Dermis blood vessel endothelial cell (primary cell): ENCODE results near the gene ANAPC4. TPM values are rescaled to one million over a fixed set of nuclear protein-coding genes. Genes with fewer than 3 reads are reported as not detected.

ENCODE experiments used
- DNase-seq: peaks from one replicate; pipeline ENCODE4 v3.0.0; 2010
- total RNA-seq: library from RNA; depleted of rRNA; stranded (reverse); fragments of >200 nt; gene quantifications from 2 replicates; pipeline ENCODE4 v1.2.3, GENCODE V29; 2014

The ANAPC4 gene
- total RNA-seq, 1 donor from 2014 or later = 22.1 TPM

- no peak for DNase-seq
Measured at GRCh38 chr4:25379591-25379990, 2.5 kb downstream of the ANAPC4 start.

GRCh38 chr4:25383647-25384046 is 6.6 kb downstream of the ANAPC4 start:
- no peak for DNase-seq

- DNase-seq = no peak
Measured at GRCh38 chr4:25386926-25387325, 9.9 kb downstream of the ANAPC4 start.

- no peak for DNase-seq
Measured at GRCh38 chr4:25397305-25397704, 20.2 kb downstream of the ANAPC4 start.

DNA sequence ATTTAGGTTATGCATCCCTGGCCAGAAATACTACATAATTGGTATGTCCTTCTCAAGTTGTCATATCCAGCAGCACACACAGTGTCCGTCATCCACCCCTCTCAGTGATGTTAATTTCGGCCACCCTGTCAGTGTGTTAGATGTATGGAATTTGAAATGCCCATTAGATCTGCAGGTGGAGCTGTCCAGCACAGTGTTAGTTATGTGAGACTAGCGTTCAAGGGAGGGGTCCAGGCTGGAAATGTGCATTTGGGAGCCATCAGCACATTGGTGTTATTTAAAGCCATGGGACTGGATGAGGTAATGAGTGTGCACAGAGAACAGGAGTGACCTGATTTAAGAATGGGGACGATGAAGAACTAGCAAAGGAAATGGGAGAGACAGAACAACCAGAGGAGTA is 22.4 kb downstream of the ANAPC4 start:
- DNase-seq = no peak

DNA sequence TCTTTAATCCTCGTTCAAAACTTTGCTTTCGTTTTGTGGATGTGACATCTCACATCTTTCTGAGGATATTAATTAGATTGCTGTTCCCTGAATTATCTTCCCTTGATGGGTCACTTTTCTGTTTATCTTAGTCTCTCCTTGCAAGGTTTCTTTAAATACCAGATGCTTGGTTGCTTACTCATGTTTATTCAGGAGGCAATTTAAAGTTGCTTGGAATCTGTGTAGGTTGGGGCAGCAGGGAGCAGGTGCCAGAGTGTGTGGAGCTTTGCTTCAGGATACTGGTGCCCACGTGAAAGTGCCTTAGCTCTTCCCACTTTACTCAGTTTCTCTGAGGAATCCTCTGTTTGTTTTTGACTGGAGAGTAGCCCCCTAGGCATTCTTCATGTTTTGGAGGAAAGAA is 24.0 kb downstream of the ANAPC4 start:
- DNase-seq = no peak

GRCh38 chr4:25402521-25402920 is 25.5 kb downstream of the ANAPC4 start:
- DNase-seq = no peak

- DNase-seq = no peak
Measured at GRCh38 chr4:25403699-25404098, 26.6 kb downstream of the ANAPC4 start.

DNA sequence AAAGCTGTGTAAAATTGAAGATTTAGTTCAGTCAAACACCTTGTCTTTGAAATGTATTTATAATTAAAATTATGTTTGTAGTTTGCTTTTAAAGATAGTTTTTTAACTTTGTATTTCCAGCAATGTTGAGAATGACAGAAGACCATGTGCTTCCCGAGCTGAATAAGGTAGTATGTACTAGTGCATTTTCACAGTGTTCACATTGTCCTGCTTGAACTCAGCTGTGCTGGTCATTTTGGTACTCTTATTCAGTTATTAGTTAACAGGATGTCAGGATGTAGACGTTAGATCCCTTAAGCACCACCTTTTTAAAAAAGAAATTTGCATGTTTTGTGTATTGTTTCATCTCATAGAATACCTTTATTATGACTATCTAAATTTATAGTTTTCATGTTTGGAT is 28.4 kb downstream of the ANAPC4 start:
- DNase-seq = no peak

GRCh38 chr4:25406081-25406692 is 29.1 kb downstream of the ANAPC4 start:
- no peak for DNase-seq

GRCh38 chr4:25410820-25411529 is 33.9 kb downstream of the ANAPC4 start:
- no peak for DNase-seq

- DNase-seq = no peak
Measured at GRCh38 chr4:25413261-25413660, 36.2 kb downstream of the ANAPC4 start.

- no peak for DNase-seq
Measured at GRCh38 chr4:25417014-25417413, 40.0 kb downstream of the ANAPC4 start.

DNA sequence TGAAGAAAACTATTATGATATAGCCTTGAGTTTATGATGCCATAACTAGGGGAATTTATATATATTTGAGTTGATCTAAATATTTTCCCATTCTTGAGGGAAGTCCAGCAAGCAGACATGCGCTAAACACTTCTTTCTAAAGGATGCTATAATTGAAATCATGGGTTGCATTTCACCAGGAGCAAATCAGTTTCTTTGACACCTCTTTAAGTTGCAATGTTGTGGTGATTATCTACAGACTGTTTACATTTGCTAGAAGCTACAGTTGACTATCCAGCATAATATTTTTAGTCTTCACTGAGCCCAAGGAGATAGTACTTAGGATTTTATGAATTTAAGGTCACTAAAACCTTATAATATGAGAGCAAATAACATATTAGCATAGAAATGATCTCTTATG is 43.9 kb downstream of the ANAPC4 start:
- DNase-seq = no peak

DNA sequence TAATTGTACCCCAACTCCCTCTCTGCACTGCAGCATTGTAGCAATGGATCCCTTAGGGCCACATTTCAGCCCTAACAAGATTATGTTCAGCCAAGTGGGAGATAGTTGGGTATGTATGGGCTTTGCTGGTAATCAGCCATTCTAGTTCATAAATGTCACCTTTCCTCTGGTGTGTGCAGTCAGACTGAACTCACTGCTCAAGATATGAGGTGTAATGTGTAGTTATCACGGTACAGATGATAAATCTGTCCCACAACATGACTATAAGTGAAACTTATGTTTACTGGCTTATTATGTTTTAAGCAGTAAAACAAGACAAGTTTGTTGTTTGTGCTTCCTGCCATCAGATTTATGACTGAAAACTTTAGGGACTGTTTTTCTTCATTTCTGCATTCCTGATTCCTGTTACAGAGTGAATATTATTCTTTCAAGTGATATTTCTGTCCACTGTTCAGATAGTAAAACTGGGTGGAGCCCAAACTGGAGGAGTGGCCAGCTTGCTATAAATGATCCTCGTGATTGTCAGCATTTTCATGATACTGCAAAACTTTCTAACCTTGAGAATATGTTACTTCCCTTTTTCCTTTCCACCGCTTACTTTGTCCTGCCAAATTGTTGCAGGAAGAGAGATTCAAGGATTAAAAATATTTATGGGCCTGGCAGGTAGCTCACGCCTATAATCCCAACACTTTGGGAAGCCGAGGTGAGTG is 44.9 kb downstream of the ANAPC4 start:
- DNase-seq = no peak

DNA sequence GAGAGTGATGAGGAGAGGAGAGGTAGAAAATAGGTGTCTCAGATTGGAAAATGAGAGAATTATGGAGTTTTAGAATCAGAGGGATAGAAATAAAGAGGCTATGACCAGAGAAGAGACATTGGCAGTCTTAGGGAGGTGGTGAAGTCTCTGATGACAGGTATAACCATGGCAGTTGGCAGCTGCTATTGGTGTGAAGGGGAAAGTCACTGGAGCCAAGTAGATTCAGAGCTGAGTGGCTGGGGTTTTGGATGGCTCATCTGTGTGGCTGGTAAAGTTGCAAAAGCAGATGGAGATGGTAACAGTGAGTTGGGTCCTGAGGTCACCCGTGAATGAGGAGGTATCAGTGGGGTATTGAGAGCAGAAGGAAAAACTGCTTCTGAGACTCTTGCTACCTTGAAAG is 46.5 kb downstream of the ANAPC4 start:
- DNase-seq = no peak

DNA sequence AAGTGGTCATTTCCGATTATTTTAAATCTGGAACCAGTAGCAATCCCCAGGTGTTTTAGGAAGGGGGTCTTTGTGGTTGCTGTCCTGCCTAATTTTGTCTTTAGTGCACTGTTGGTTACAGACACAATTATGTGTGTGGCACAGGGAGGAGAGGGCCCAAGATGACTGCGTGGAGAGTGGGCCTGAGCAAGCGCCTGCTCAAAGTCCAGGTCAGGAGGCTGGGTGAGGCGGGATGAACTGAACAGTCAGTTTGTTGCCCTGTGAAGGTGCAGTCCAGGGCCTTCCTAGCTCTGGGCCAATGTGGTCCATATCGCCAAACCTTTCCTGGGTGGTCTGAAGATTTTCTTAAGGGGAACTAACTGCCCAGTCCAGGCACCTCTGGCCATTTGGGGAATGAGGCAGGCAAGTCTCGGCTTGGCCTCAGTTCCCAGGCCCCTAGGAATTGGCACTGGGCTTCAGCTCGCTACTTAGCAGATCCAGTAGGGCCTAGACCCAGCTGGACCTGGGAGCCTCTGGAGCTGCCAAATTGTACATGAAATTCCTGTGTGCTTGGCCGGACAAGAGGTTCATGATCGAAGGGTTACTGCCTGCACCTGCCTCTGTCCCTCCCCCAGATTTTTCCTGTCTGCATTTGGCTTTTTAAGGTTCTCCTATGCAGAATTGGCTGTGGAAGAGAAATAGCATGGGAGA is 47.6 kb downstream of the ANAPC4 start:
- no peak for DNase-seq

- DNase-seq = no peak
Measured at GRCh38 chr4:25425361-25425760, 48.3 kb downstream of the ANAPC4 start.

GRCh38 chr4:25427871-25428270 is 50.8 kb downstream of the ANAPC4 start:
- no peak for DNase-seq

GRCh38 chr4:25430630-25431029 is 53.6 kb downstream of the ANAPC4 start:
- DNase-seq = no peak

- DNase-seq = no peak
Measured at GRCh38 chr4:25433966-25434827, 57.1 kb downstream of the ANAPC4 start.

DNA sequence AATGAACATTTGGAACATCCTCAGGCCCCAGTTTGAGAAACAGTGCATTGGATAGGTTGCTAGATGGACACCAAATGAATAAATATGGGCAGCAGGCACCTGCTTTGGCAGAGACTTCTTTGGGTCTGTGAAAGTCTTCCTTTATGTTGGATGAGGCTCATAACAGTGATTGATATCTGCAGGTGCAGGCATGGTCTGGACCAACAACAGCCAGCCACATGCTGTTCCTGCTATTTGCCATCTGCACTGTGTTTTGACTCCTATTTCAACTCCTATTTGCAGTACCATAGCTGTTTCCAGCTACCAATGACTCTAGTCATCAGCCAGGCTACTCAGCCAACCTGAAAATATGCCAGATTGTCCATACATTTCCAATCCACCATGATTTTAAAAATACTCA is 60.9 kb downstream of the ANAPC4 start:
- no peak for DNase-seq
